Pulmonary artery endothelial cell (primary cell): Measurements from ENCODE around the gene FBXO3. TPM values are rescaled to one million over a fixed set of nuclear protein-coding genes. Genes with fewer than 3 reads are reported as not detected.

Source experiments
- DNase-seq: peaks from one replicate; pipeline ENCODE4 v3.0.0-alpha.2; 2011; ENCODE audit warnings: low read depth, low spot score
- total RNA-seq: library from RNA; depleted of rRNA; stranded (reverse); fragments of >200 nt; gene quantifications from 2 replicates; pipeline ENCODE4 v1.2.3, GENCODE V29; 2014

Gene FBXO3
- total RNA-seq, 1 donor from 2014 or later, result 24.2 TPM

DNA sequence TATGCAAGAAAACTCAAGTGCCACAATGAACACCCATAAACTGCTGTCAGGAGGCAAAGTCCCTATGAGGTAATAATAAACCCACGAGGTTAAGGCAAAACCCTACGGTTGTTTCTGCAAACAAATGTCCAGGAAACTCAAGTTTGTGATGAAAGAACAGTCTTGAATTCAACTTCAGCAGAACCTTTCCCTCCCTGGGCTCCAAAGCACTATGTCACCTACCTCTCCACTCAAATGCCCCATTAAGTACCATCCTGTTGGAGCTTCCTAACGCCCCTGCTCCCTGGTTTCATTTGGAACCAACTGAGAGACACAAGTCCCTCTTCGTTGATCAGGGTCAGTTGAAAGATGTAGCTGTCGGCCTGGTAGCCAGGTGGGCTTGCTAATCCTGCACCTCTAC, 71.1 kb downstream of the FBXO3 start:
- no peak for DNase-seq

DNA sequence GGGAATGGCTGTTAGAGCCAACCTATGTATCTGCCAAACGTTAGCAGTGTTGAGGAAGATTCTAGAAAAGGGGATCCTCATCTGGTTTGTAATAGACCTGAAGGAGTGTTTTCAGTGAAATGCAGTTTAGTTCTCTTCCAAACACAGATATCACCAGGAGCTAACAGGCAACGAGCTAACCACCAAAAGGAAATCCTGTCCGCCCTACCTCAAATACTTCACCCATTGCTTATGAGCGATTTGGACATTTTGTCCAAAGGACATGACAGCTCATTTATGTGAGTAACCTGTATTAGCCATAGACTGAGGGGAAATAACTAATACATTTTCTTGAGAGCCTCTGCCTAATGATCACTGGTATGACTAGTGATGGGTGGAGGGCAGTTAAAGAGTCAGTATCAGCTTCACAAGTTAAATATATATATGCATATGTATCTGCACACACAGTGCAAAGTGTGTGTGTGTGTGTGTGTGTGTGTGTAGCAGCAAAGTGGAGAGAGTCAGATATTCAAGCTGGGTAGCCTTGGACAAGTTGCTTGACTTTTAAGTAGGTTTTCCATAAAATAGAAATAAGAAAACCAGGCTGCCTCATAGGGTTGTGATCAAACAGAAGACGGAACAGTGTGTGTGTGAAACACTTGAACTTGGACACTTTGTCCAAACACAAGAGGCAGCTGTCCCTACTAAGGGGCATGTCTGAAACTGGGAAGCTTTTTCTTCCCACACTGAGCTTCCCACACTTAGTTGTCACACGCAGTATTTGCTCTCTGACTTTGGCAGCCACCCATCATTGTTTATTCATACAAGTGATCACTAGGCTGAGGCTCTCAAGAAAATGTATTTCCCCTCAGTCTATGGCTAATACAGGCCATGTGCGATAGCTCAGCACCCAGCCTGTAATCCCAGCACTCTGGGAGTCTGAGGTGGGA, 72.8 kb downstream of the FBXO3 start:
- peak; percentile 88 for DNase-seq

DNA sequence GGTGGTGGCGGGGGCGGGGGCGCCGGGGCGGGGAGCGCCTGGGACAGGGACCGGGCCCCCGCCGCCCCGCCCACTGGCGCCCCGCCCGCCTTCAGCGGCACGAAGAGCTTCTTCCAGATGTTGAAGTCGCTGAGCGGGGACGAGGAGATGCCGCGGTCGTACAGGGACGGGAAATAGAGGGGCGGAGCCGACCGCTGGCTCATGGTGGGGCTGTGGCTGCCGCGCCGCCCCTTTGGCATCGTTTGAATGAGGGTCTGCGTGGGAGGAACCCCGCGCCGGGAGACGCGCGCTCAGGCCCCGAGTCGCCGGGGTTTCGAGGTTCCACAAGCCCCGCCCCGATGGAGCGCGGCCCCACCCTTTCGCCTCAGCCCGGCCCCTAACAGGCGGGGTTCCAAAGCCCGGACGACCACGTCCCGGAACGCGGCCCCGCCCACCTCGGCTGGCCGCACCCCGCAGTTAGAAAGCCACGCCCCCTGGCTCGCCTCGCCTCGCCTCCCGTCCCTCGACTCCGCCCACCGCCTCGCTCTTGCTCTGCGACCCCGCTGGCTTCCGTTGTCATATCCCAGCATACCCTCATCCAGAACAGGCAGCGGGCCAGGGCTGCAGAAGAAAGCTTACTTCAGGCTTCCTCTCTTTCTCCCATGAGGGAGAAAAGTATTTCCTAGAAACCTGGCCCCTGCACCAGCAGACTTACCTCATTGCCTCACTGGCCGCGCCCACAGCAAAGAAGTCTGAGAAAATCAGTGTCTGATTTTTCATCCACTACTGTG, 73.6 kb downstream of the FBXO3 start, which contains the start of gene C11orf91:
TSS of gene C11orf91 (minus strand) at position 325 of the 770 bp plus-strand sequence. CDS start at position 239, 86 bp downstream.
- peak; percentile 95 for DNase-seq

DNA sequence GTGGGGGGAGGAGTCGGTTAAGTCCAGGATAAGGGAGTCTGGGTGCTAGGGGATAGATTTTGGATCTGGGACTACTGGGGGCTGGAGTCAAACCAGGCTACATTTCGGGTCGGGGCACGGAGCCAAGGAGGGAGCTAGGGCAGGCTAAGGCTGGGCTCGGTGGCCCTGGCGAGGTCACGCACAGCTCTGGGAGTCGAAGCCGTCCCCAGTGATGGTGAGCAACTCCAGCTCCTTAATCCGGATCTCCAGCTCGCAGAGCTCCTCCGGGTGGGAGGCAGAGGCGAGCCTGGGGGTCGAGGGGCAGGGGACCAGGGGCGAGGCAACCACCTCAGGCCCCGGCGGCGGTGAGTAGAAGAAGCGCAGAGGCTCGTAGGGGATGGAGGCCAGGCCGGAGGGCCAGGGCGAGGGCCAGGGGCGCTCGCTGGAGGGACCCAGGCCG, 74.2 kb downstream of the FBXO3 start:
- DNase-seq, result no peak

DNA sequence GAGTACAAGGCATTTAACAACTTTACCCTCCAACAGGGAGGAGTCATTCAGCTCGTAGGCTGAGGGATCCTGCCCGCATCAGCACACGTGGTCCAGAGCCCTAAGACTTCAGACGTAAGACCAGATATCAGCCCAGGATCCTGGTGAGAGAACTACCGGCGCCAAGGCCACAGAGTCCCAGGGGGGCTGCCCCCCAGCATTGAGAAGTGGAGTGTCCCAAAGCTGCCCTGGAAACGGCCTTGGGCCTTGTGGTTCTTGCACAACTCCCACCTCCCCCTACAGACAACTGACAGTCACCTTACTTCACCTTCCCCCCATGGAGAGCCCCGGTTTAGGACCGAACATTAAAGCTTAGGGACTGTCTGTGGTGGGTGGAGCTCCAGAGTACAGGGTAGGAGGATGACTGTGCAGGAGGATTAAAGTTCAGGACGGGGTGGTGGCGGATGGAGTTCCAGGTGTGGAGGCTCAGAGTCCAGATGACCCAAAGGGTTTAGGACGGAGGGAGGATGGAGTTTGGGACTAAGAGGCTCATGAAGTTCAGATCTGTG, 74.7 kb downstream of the FBXO3 start:
- DNase-seq, result no peak

DNA sequence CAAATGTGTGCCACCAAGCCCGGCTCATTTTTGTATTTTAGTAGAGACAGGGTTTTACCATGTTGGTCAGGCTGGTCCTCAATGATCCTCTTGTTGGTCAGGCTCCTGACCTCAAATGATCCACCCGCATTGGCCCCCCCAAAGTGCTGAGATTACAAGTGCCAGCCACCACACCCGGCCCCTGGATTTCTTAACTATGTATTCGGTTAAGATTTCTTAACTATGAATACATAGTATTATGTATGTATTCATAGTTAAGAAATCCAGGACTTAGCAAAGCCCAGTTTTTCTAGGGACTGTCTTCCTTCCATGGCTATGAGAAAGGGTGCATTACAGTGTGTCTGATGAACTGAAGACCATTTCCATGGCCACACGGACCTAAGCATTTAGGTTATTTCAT, 75.4 kb downstream of the FBXO3 start:
- no peak for DNase-seq

DNA sequence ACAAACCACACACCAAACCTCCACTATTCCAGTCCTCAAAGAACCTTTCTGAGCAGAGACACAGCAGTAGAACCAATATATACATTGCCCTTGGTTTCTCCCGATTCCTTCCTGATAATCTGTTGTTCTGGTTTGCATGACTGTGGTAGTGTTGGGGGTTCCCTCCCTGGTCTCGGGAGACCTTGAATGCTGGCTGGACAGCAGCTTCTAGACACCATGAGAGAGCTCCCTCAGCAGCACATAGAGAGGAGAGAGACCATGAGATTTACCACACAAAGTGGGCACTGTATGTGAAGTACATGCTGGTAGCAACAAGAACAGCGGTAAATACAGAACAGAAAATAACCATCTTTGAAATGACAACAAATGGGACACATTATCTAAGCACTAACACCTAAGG, 76.3 kb downstream of the FBXO3 start:
- no peak for DNase-seq

DNA sequence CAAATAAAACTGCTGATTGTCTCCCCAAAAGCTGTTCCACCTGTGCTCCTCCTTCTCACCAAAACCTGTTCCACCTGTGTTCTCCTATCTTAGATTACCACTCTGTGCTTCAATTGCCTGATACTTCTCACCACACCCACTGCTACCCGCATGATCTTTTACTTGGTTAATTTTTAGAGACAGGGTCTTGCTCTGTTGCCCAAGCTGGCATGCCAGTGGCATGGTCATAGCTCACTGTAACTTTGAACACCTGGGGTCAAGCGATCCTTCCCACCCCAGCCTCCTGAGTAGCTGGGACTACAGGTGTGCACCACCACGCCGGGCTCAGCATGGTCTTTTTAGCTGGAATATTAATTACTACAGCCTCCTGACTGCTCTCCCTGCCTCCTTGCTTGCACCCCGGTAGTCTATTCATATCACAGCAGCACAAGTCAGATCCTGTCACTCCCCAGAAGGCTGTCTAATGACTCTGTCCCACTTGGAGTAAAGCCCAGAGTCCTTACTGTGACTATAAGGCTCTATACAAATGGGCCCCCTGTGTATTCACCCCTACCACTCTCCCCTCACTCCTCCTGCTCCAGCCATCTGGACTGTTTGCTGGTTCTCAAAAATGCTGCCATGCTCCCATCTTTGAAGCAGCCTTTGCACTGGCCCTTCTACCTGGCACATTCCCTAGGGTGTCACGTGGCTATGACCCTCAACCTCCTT, 77.2 kb downstream of the FBXO3 start:
- no peak for DNase-seq

DNA sequence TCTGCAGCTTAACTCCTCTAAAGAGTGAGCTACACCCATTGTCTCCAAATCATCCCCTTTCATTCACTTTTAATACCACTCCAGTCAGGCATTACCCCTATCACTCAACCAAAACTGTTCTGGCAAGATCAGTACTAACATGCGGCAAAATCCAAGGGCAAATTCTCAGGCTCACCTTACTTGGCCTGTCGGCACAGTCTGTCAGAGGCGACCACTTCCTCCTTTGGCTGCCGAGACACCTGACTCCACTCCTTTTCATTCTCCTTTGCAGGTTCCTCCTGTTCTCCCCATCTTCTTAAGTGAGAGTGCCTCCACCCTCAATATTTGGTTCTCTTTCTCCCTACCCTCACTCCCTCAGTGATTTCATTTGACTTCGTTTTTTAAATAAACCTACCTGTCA, 77.9 kb downstream of the FBXO3 start:
- no peak for DNase-seq

DNA sequence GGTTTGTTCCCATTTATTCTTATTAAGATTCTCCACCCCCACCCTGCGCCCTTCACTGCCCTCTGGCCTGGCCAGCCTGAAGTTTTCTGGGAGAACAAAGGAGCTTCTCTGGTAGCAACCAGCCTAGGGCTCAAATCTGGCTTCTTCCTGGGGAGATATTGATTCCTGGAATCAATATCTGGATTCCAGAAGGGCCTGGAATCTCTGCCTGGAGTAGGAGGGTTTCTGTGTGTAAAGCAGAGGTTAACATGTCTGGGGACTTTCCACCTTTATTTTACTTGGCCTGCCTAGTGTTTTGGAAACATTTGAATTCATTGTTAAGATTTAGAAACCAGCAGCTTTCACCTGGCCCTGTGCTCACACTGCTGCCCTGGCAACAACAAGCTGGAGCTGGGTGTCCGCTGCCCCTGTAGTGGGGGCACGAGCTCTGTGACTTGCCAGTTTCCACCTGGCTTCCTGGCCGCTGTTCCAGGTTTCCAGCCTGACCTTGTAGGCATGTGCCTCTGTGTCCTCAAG, 79.2 kb downstream of the FBXO3 start:
- DNase-seq, result peak; percentile 64

DNA sequence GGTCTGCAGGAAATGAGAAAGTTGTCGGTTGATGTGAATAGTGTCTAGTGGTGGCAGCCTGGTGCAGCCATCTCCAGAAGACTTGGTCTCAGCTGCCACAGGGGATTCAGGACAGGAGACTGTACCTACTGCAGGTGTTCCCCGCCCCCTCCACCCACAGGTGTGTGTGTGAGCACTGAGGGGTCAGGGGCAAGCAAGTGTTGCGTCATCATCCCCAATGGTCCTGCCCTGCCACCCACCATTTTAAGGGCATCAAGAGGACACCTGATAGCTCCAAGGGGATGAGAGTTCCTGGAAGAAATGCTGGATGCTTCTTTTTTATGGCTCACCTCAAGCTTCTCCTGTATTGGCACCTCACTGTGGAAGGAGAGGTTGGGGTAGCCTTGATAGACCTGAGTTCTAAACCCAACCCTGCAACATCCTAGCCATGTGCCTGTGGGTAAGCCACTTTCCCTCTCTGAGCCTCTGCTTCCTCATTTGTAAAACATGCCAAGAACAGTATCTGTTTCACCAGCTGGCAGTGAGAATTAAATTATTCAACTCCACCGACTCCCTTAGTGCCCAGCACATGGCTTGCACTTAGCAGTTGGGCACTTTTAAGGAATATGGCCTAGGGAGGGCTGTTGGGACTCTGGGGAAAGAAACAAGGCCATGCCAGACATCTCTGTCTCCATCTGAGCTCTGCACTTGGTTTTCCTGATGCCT, 79.8 kb downstream of the FBXO3 start:
- DNase-seq, result no peak

DNA sequence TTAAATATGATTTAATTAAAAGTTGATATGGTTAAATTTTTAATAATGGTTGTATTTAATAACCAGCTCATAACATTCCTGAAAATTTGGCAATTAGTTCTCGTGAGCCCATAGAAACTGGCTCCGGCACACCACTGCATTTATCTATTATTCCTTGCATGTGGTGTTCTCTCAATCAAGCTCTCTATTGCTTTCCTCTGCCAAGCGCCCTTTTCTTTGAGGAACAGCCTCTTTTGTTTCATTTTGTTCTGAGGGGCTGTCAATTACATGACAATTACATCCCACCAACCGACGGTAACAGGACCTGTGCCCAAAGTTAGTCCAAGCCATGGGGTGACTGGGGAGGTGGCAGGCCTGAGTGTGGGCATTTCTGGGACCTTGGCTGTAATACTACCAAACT, 81.8 kb downstream of the FBXO3 start:
- no peak for DNase-seq

DNA sequence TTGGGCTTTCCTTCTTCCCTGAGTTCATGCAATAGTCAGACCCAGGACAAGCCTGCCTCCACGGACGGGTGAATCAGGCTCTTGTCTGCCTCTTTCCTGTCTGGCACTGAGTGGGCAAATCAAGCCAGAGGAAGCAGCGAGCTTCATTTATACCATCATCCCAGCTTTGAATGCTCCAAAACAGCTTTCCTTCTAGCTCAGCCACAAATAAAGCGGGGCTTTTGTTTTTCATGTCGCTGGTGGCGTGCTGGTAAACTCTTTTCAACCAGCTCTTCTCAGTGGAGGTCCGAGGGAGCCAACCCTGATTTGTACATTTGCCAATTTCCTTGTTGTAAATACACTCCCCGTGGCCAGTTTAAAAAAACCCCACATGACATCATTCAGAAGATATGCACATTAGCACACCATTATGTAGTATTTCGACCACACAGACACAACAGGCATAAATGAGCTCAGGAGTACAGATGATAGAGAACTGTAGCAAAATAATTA, 82.3 kb downstream of the FBXO3 start:
- DNase-seq, result peak; percentile 95

DNA sequence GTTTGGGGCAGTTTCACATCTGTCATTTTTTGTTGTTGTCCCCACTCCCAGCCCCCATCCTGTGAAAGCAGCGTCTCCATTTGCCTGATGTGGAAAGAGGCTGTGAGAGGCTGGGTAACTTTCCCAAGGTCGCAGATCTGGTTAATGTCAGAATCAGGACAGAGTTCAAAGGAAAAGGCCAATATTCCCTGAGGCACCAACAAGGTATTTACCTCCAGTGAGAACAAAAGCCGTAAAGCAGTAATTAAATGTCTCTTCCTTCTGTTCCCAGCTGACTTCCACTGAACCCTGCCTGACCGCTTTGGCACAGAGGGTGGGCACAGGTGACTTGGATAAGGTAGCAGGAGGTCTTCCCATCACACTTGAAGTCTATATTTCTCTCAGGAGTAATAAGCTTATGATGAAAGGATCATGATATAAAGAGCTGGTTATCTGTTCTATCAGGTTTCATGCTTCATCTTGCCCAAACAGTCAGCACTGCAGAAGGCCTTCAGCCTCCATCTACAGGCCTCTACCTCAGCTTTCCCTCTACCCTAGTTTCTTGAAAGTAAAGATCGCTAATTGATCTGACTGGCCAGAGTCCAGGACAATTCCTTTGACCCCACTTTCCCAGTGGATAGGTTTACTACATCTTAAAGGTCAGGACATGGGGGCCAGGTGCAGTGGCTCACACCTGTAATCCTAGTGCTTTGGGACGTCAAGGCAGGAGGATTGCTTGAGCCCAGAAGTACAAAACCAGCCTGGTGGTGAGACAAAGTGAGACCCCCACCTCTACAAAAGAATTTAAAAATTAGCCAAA, 83.1 kb downstream of the FBXO3 start:
- no peak for DNase-seq

Other genes starting within 250 kb of the FBXO3 start
- 0.13 TPM in 1 of 2 replicates, not detected in the other for gene C11orf91, start 73.7 kb downstream of the FBXO3 start, total RNA-seq
- 1,424 and 1,905 TPM in 2 replicates for gene CD59, start 38.1 kb downstream of the FBXO3 start, total RNA-seq
- gene LMO2, start 117.6 kb upstream of the FBXO3 start, total RNA-seq, result 30.9 and 56.3 TPM in 2 replicates